B cell (primary cell): ENCODE results near the gene MCRIP2. TPM values are rescaled to one million over a fixed set of nuclear protein-coding genes. Genes with fewer than 3 reads are reported as not detected.

ENCODE experiments used
- ATAC-seq: fragments of 200-7000 bp; cut with Tn5 transposase; one replicate; pipeline ENCODE4 v1.10.0; 2021; ENCODE audit warnings: low read depth, mild to moderate bottlenecking, moderate number of reproducible peaks, moderate library complexity
- CTCF ChIA-PET: fragments of 350-600 bp; sonication (Branson Sonifier 250); formaldehyde crosslinking; loops from one replicate; lab custom pipeline; 2021; ENCODE audit warnings: antibody characterized with exemption, inconsistent platforms; lab: Charles Lee
- POLR2A ChIA-PET: fragments of 350-600 bp; sonication (Branson Sonifier 250); formaldehyde crosslinking; loops from one replicate; lab custom pipeline; 2021; ENCODE audit warnings: antibody characterized with exemption; lab: Charles Lee
- DNase-seq: peaks from one replicate; pipeline ENCODE4 v3.0.0; 2013
- H2AFZ ChIP-seq: 2 replicates; pipeline ENCODE4 v1.6.1; 2012; ENCODE audit warnings: mild to moderate bottlenecking, low read depth, low read length; ENCODE audit not compliant: insufficient read depth, poor library complexity, severe bottlenecking
- H3K27ac ChIP-seq, 2 donors: 1 replicate in 1 of 2; 2 replicates in 1 of 2; pipeline ENCODE4 v1.5.1; 2012 to 2013; ENCODE audit warnings: low read length in 2 of 2, mild to moderate bottlenecking in 2 of 2, moderate library complexity in 1 of 2
- H3K27me3 ChIP-seq, 4 experiments: fragments of 200-600 bp in 1 of 4; sonication (generic) in 1 of 4; replicated peaks in 1 of 4; 1 replicate in 2 of 4; 2 replicates in 2 of 4; pipeline versions ENCODE4 v1.6.1 to v1.7.0; 2013 to 2016; ENCODE audit warnings: low read length in 3 of 4, mild to moderate bottlenecking in 2 of 4, mixed read lengths in 1 of 4, moderate library complexity in 1 of 4; ENCODE audit not compliant: insufficient read depth in 4 of 4, control insufficient read depth in 3 of 4; ENCODE audit errors: control extremely low read depth in 1 of 4
- H3K36me3 ChIP-seq, 2 experiments: replicated peaks in 1 of 2; 1 replicate in 1 of 2; 2 replicates in 1 of 2; pipeline versions ENCODE4 v1.6.1 to v1.7.1; 2013; ENCODE audit warnings: low read length in 1 of 2; ENCODE audit not compliant: insufficient read depth in 2 of 2, control insufficient read depth in 1 of 2; ENCODE audit errors: control extremely low read depth in 1 of 2, extremely low read depth in 1 of 2
- H3K4me1 ChIP-seq, 2 donors: fragments of 200-600 bp in 1 of 2; sonication (generic) in 1 of 2; 1 replicate in 1 of 2; 2 replicates in 1 of 2; pipeline versions ENCODE4 v1.5.1 to v1.6.1; 2013 to 2017; ENCODE audit warnings: low read length in 2 of 2; ENCODE audit not compliant: control insufficient read depth in 2 of 2, insufficient read depth in 2 of 2
- H3K4me2 ChIP-seq: replicated peaks from 2 replicates; pipeline ENCODE3; 2012; ENCODE audit warnings: mild to moderate bottlenecking, low read depth, low read length; ENCODE audit not compliant: poor library complexity, severe bottlenecking
- H3K4me3 ChIP-seq, 5 experiments: fragments of 200-600 bp in 1 of 5; sonication (generic) in 1 of 5; 1 replicate in 3 of 5; 2 replicates in 2 of 5; pipeline versions ENCODE4 v1.5.1 to v1.7.0; 2011 to 2016; ENCODE audit warnings: low read length in 4 of 5, mild to moderate bottlenecking in 4 of 5, low read depth in 2 of 5, control low read depth in 1 of 5, moderate library complexity in 1 of 5; ENCODE audit not compliant: insufficient read depth in 1 of 5; ENCODE audit errors: control extremely low read depth in 1 of 5, extremely low read depth in 1 of 5
- H3K79me2 ChIP-seq: fragments of 200-600 bp; sonication (generic); one replicate; pipeline ENCODE4 v1.6.0; 2016; ENCODE audit warnings: low read length; ENCODE audit not compliant: control insufficient read depth, insufficient read depth
- H3K9ac ChIP-seq: fragments of 200-600 bp; sonication (generic); 2 replicates; pipeline ENCODE4 v1.6.1; 2017; ENCODE audit warnings: mild to moderate bottlenecking, low read length, moderate library complexity
- H3K9me3 ChIP-seq, 3 donors: one replicate each; pipeline versions ENCODE4 v1.6.1 to v1.7.1; 2013; ENCODE audit warnings: low read length in 2 of 3; ENCODE audit not compliant: control insufficient read depth in 2 of 3, insufficient read depth in 1 of 3; ENCODE audit errors: control extremely low read depth in 1 of 3
- H4K20me1 ChIP-seq: 2 replicates; pipeline ENCODE4 v1.6.0; 2012; ENCODE audit warnings: mild to moderate bottlenecking, low read length; ENCODE audit not compliant: insufficient read depth, control insufficient read depth, poor library complexity, severe bottlenecking
- H3K27ac Mint-ChIP-seq: one replicate; pipeline ENCODE4 v1.8.0; 2021; ENCODE audit warnings: mixed read lengths
- H3K27me3 Mint-ChIP-seq: one replicate; pipeline ENCODE4 v1.8.0; 2021; ENCODE audit warnings: mixed read lengths
- H3K4me1 Mint-ChIP-seq: one replicate; pipeline ENCODE4 v1.8.0; 2021; ENCODE audit warnings: mixed read lengths
- H3K4me3 Mint-ChIP-seq: one replicate; pipeline ENCODE4 v1.8.0; 2021; ENCODE audit warnings: mixed read lengths
- H3K9me3 Mint-ChIP-seq: one replicate; pipeline ENCODE4 v1.8.0; 2022; ENCODE audit warnings: mixed read lengths; ENCODE audit not compliant: insufficient read depth
- EZH2 ChIP-seq: IDR thresholded peaks from 2 replicates; pipeline ENCODE4 v1.6.1; 2012; ENCODE audit warnings: borderline replicate concordance, low read depth, mild to moderate bottlenecking, moderate library complexity, low read length; ENCODE audit not compliant: insufficient read depth, poor library complexity, severe bottlenecking
- WGBS: methylation state at CpG from one replicate; pipeline ENCODE4 v1.1.5; 2013; ENCODE audit warnings: missing lambda C conversion rate; ENCODE audit not compliant: insufficient coverage; 5-methylcytosine and 5-hydroxymethylcytosine counted together
- intact Hi-C: fragments of 100-400 bp; cut with micrococcal nuclease; formaldehyde crosslinking; loops from one replicate; pipeline ENCODE4 v1.10.0; 2022
- polyA plus RNA-seq: library from polyadenylated mRNA; depleted of rRNA; stranded (reverse); fragments of >200 nt; gene quantifications from 2 replicates; pipeline ENCODE4 v1.2.3, GENCODE V29; 2012
- total RNA-seq, 2 donors: library from RNA; stranded (reverse); fragments of 120-200 nt in 1 of 2; gene quantifications; 1 replicate in 1 of 2; 2 replicates in 1 of 2; pipeline versions ENCODE4 v1.2.3 to v1.2.4, GENCODE V29; 2013 to 2022
- TF ChIP-seq, protein P1 (sequence below): fragments of 200-600 bp; IDR thresholded peaks from one replicate; pipeline ENCODE4 v1.8.0; 2022; ENCODE audit warnings: antibody characterized with exemption, mild to moderate bottlenecking

Gene MCRIP2
- total and polyA plus RNA-seq, 2 donors (not counting 1 experiment from before 2014, with no cell fraction given), result 29.2 to 46.0 TPM

DNA sequence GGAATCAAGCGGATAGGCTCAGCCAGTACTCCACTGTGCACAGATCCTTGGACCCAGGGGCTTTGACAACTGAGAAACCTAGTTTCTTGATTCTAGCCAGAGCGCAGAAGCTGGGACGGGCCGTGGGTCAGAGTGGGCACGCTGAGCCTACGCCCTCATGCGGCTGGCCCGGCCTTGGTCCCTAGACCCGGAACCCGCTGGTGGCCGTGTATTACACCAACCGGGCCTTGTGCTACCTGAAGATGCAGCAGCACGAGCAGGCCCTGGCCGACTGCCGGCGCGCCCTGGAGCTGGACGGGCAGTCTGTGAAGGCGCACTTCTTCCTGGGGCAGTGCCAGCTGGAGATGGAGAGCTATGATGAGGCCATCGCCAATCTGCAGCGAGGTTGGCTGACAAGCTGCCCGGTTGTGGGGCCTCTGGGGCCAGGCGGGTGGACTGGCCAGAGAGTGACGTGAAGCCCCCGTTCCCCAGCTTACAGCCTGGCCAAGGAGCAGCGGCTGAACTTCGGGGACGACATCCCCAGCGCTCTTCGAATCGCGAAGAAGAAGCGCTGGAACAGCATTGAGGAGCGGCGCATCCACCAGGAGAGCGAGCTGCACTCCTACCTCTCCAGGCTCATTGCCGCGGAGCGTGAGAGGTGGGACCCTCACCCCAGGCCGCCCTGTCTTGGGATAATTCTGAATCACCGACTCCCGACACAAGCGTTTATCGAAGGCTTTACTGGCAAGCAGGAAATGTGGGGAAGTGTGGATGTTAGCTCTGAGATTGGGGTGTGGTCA, 39.5 kb downstream of the MCRIP2 start:
- ATAC-seq, result no peak
- 56% methylated on average over 44 of the region's 44 CpGs for WGBS
- no peaks in the 10 kb centered on the region for H3K9me3 Mint-ChIP-seq
- H3K79me2 ChIP-seq, result peaks cover 33% of the 10 kb centered on the region
- peaks cover 0 to 13% (median 5%) of the 10 kb centered on the region in 4 experiments for H3K27me3 ChIP-seq
- H3K4me1 ChIP-seq, result peaks cover 28 to 63% of the 10 kb centered on the region in 2 donors
- peak overlapping the region; percentile 99 for H3K4me2 ChIP-seq
- CTCF ChIA-PET, result interaction anchor here (0.8 to 1.4 kb wide), 3 partner anchors 9 to 45 kb away, joined by 3 to 7 read pairs (median 3); partner anchors contain the start of genes METTL26, RHOT2 and WDR24
- POLR2A ChIA-PET, result interaction anchor here (0.8 to 1.1 kb wide), 2 partner anchors 9 to 155 kb away, joined by 3 to 6 read pairs; partner anchors contain the start of gene WDR24
- peak overlapping the region; percentile 22 to 84 (median 65) for H3K4me3 ChIP-seq
- H3K27ac ChIP-seq, result peak overlapping the region in 1 of 2 donors; percentile 81
- peaks cover 39% of the 10 kb centered on the region for H3K4me1 Mint-ChIP-seq
- DNase-seq, result peak; percentile 51
- H3K36me3 ChIP-seq, result peaks cover 0 to 17% of the 10 kb centered on the region in 2 experiments
- intact Hi-C loops, result loop anchor here (5.0 kb wide), 1 partner anchor 41 kb away; the partner anchor contains the start of gene ANTKMT
- no peak for TF ChIP-seq EZH2
- TF ChIP-seq, protein P1, sequence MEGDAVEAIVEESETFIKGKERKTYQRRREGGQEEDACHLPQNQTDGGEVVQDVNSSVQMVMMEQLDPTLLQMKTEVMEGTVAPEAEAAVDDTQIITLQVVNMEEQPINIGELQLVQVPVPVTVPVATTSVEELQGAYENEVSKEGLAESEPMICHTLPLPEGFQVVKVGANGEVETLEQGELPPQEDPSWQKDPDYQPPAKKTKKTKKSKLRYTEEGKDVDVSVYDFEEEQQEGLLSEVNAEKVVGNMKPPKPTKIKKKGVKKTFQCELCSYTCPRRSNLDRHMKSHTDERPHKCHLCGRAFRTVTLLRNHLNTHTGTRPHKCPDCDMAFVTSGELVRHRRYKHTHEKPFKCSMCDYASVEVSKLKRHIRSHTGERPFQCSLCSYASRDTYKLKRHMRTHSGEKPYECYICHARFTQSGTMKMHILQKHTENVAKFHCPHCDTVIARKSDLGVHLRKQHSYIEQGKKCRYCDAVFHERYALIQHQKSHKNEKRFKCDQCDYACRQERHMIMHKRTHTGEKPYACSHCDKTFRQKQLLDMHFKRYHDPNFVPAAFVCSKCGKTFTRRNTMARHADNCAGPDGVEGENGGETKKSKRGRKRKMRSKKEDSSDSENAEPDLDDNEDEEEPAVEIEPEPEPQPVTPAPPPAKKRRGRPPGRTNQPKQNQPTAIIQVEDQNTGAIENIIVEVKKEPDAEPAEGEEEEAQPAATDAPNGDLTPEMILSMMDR, result no peak
- no peaks in the 10 kb centered on the region for H3K27me3 Mint-ChIP-seq
- H3K9me3 ChIP-seq, result peaks cover 0 to 7% (median 0%) of the 10 kb centered on the region in 3 donors
- H3K4me3 Mint-ChIP-seq, result peak overlapping the region; percentile 80
- H4K20me1 ChIP-seq, result peaks cover 31% of the 10 kb centered on the region
- H3K27ac Mint-ChIP-seq, result peak overlapping the region; percentile 65
- peak overlapping the region; percentile 67 for H3K9ac ChIP-seq
- peak overlapping the region; percentile 85 for H2AFZ ChIP-seq
